Ishikawa (cell line): Measurements from ENCODE around the gene PLCD1.

ENCODE experiments used
- CEBPB ChIP-seq: IDR thresholded peaks from 2 replicates; pipeline ENCODE4 v1.6.1; 2012
- CREB1 ChIP-seq: IDR thresholded peaks from 2 replicates; pipeline ENCODE4 v1.6.1; 2012; ENCODE audit warnings: low read depth
- EGR1 ChIP-seq: IDR thresholded peaks from 2 replicates; pipeline ENCODE4 v1.6.1; 2012
- EP300 ChIP-seq: IDR thresholded peaks from 2 replicates; pipeline ENCODE4 v1.6.1; 2012; ENCODE audit warnings: borderline replicate concordance
- FOXM1 ChIP-seq: IDR thresholded peaks from 2 replicates; pipeline ENCODE4 v1.6.1; 2012; ENCODE audit warnings: low read depth, borderline replicate concordance
- NFIC ChIP-seq: IDR thresholded peaks from 2 replicates; pipeline ENCODE4 v1.6.1; 2012
- RAD21 ChIP-seq: IDR thresholded peaks from 2 replicates; pipeline ENCODE4 v1.6.1; 2012; ENCODE audit warnings: low read depth
- TAF1 ChIP-seq: IDR thresholded peaks from 2 replicates; pipeline ENCODE4 v1.6.1; 2012; ENCODE audit warnings: low read depth, mild to moderate bottlenecking
- TCF12 ChIP-seq: IDR thresholded peaks from 2 replicates; pipeline ENCODE4 v1.6.1; 2012; ENCODE audit warnings: low read depth
- TEAD4 ChIP-seq: IDR thresholded peaks from 2 replicates; pipeline ENCODE4 v1.6.1; 2012
- YY1 ChIP-seq: IDR thresholded peaks from 2 replicates; pipeline ENCODE4 v1.6.1; 2012; ENCODE audit warnings: low read depth
- ZBTB7A ChIP-seq: IDR thresholded peaks from 2 replicates; pipeline ENCODE4 v1.6.1; 2012; ENCODE audit warnings: low read depth
- TF ChIP-seq, protein P1 (sequence below): IDR thresholded peaks from 2 replicates; pipeline ENCODE4 v1.6.1; 2012
- TF ChIP-seq, protein P2 (sequence below): IDR thresholded peaks from 2 replicates; pipeline ENCODE4 v1.6.1; 2012; ENCODE audit warnings: low read depth, mild to moderate bottlenecking

DNA sequence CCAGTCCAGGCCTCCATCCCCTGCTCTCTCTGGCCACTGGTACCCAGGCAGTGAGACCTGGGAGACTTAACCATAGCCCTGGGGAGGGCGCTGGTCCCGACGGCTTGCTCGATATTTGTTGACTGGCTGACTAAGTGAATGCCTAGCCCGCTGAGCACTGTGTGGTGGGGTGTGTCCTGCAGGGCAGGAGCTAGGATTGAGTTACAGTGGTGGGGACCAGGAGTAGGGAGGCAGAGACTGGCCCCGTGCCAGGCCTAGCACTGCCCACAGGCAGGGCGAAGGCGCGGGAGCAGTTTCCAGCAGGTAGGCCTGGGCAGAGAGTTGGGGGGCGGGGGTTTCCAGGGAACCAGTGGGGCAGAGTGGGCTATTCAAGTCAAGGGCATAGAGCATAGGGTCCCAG, 38.9 kb downstream of the PLCD1 start, which contains the start of gene VILL:
- TF ChIP-seq, protein P1, sequence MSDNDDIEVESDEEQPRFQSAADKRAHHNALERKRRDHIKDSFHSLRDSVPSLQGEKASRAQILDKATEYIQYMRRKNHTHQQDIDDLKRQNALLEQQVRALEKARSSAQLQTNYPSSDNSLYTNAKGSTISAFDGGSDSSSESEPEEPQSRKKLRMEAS, result no peak
- TF ChIP-seq TAF1, result no peak
- no peak for TF ChIP-seq CEBPB
- TF ChIP-seq NFIC, result peak; percentile 86
- no peak for TF ChIP-seq CREB1
- TF ChIP-seq, protein P2, sequence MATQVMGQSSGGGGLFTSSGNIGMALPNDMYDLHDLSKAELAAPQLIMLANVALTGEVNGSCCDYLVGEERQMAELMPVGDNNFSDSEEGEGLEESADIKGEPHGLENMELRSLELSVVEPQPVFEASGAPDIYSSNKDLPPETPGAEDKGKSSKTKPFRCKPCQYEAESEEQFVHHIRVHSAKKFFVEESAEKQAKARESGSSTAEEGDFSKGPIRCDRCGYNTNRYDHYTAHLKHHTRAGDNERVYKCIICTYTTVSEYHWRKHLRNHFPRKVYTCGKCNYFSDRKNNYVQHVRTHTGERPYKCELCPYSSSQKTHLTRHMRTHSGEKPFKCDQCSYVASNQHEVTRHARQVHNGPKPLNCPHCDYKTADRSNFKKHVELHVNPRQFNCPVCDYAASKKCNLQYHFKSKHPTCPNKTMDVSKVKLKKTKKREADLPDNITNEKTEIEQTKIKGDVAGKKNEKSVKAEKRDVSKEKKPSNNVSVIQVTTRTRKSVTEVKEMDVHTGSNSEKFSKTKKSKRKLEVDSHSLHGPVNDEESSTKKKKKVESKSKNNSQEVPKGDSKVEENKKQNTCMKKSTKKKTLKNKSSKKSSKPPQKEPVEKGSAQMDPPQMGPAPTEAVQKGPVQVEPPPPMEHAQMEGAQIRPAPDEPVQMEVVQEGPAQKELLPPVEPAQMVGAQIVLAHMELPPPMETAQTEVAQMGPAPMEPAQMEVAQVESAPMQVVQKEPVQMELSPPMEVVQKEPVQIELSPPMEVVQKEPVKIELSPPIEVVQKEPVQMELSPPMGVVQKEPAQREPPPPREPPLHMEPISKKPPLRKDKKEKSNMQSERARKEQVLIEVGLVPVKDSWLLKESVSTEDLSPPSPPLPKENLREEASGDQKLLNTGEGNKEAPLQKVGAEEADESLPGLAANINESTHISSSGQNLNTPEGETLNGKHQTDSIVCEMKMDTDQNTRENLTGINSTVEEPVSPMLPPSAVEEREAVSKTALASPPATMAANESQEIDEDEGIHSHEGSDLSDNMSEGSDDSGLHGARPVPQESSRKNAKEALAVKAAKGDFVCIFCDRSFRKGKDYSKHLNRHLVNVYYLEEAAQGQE, result no peak
- no peak for TF ChIP-seq EP300
- TF ChIP-seq FOXM1, result no peak
- no peak for TF ChIP-seq EGR1
- TF ChIP-seq RAD21, result no peak; the same call in 1 of the 2 replicates
- TF ChIP-seq TEAD4, result no peak
- TF ChIP-seq YY1, result no peak
- TF ChIP-seq TCF12, result no peak
- no peak for TF ChIP-seq ZBTB7A
